ENCODE results near the gene SIRT2. TPM values are rescaled to one million over a fixed set of nuclear protein-coding genes. Genes with fewer than 3 reads are reported as not detected.

The SIRT2 gene
- total RNA-seq, 4 donors from 2014 or later = 90.4 to 100 (median 96.2) TPM

DNA sequence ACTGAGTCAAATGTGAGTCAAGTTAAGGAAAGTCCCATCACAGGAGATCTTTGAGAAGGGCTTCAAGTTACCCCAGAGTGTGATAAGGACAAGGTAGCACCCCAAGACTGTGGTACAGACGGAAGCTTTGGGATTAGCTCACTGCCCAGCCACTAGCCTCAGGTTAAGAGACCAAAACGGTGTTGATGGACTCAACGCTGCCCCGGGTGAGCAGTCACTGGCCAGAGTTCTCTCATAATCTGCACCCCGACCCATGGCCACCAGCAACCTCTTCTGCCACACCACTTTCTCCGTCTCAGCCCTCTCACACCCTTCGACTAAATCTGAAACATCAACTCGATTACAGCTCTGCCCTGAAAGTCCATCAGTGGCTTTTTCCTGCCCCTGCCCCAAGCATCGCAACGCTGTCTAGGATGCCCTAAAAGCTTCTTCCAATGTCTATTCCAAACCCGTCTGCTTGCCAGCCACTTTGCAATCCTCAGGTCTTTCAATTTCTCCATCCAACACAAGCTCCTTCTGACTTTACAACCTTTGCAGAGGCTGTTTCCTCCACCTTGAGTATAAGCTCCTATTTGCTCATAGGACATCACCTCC, 55.2 kb downstream of the SIRT2 start:
- no peaks in the 10 kb centered on the region for H3K9me3 ChIP-seq
- whole genome bisulfite sequencing = 92% methylated on average over 11 of the region's 11 CpGs
- peaks cover 68% of the 10 kb centered on the region for H3K4me1 ChIP-seq

DNA sequence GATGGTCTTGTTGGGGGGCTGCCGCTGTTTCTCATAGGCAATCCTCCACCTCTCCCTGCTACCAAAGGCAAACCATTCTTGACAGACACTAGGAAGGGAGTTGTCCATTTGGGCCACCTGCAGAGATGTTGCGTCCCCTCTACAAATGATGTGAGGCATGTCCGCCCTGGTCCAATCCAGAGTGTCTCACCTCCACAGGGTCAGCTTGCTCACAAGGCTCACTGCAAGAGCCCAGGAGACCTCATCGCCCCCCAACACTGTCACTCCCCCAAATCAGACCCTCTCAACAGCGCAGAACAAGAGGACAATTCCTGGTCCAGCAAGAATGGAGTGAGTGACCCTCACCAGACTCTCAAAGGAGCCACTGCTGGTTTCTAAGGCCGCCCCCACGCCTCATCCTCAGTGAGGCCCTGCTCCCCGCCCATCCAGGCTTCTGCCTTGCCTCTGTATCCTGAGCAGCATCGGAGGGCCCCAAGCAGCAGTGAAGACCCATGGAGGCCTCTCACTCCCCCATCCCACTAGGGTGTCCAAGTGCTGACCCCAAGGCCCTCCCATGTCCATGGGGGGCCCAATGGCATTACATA, 56.2 kb downstream of the SIRT2 start:
- Histone ChIP-seq H3K9me3 (no peaks in the 10 kb centered on the region), H3K27ac (no peak overlapping the region), H3K4me3 (no peak overlapping the region), H3K27me3 (no peaks in the 10 kb centered on the region), H3K4me1 (peaks cover 69% of the 10 kb centered on the region), H3K36me3 (peaks cover 96% of the 10 kb centered on the region)
- TF ChIP-seq EP300 (IDR thresholded peaks at IDR 0.05) (no peak), POLR2A (IDR thresholded peaks at IDR 0.05) (no peak)
- TF ChIP-seq, protein P1, sequence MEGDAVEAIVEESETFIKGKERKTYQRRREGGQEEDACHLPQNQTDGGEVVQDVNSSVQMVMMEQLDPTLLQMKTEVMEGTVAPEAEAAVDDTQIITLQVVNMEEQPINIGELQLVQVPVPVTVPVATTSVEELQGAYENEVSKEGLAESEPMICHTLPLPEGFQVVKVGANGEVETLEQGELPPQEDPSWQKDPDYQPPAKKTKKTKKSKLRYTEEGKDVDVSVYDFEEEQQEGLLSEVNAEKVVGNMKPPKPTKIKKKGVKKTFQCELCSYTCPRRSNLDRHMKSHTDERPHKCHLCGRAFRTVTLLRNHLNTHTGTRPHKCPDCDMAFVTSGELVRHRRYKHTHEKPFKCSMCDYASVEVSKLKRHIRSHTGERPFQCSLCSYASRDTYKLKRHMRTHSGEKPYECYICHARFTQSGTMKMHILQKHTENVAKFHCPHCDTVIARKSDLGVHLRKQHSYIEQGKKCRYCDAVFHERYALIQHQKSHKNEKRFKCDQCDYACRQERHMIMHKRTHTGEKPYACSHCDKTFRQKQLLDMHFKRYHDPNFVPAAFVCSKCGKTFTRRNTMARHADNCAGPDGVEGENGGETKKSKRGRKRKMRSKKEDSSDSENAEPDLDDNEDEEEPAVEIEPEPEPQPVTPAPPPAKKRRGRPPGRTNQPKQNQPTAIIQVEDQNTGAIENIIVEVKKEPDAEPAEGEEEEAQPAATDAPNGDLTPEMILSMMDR (IDR thresholded peaks at IDR 0.05) = no peak
- DNase-seq (ENCODE audit: low spot score in 2 of 2) = no peak
- 92% methylated on average over 7 of the region's 9 CpGs for WGBS

More for the DNA sequence above, 55.2 kb downstream of the SIRT2 start:
- Histone ChIP-seq H3K27ac (no peak overlapping the region), H3K36me3 (peaks cover 87% of the 10 kb centered on the region), H3K4me3 (no peak overlapping the region), H3K27me3 (no peaks in the 10 kb centered on the region)
- DNase-seq (ENCODE audit: low spot score in 2 of 2) = no peak
- TF ChIP-seq POLR2A (IDR thresholded peaks at IDR 0.05) (no peak), EP300 (IDR thresholded peaks at IDR 0.05) (no peak), POLR2AphosphoS5 (IDR thresholded peaks at IDR 0.05) (no peak)
- TF ChIP-seq, protein P1 (IDR thresholded peaks at IDR 0.05) = no peak

DNA sequence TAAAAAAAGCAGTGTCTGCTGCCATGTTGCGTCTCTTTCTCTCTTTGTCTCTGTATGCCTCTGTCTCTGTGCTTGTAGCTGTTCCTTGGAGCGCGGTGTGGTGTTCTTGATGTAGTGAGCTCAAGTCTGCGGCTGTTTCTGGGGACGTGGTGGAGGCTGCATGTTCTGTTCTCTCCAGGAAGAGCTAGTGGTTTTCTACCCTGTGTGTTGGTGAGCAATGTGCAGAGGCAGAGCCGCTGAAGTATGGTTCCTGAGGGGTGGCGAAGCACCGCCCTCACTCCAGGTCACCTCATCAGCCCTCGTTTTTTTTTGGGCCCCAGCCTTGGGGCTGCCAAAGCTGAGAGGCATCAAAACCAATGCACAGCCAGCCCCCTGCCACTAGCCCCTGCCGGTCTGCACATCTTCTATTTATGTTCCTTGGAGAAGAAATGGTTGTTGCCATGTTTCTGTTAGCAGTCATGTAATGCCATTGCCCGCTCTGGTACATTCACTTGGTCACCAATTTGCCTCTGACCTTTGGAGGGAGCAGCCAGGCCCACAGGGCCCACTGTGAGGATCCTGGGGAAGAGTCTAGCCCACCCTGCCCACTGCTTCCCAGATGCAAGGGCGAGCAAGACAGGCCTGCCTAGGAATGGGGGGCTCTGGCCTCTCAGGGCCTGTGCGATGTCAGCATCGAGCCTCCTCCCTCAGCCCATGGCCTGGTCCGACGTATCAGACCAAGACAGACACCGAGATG, 56.8 kb downstream of the SIRT2 start:
- H3K4me1 ChIP-seq = peaks cover 69% of the 10 kb centered on the region
- no peaks in the 10 kb centered on the region for H3K9me3 ChIP-seq
- H3K27ac ChIP-seq = no peak overlapping the region
- no peaks in the 10 kb centered on the region for H3K27me3 ChIP-seq
- TF ChIP-seq POLR2AphosphoS5 (IDR thresholded peaks at IDR 0.05) = no peak
- H3K36me3 ChIP-seq = peaks cover 100% of the 10 kb centered on the region
- no peak overlapping the region for H3K4me3 ChIP-seq
- WGBS = 97% methylated on average over 14 of the region's 17 CpGs
- DNase-seq (ENCODE audit: low spot score in 2 of 2) = no peak

DNA sequence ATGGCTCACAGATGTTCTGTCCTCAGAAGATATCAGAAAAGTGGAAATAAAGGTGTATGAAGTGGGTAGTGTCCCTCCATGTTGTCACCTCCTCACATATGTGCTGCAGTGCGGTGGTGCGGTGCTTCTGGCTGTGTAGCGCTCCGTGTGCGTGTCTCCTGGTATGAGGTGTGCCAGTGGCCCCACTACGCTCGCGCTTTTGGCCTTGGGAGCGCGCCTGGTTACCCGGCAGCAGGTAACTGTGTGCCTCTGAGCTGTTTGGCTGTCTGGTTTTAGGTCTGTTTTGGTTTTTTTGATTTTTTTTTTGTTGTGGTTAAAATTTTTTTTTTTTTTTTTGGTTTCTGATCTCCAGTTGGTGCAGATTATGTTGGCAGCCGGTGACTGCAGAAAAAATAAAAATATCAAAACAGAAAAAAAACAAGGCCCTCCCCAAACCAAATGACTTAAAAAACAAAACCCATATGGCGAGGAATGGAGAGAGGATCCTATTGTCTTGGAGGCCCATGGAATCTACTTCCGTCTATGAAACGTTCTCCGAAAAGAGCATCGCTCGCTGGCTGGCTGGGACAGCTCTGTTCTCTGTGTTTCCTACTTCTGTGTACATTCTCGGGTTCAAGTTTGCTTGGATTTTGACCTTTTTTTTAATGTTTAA, 57.5 kb downstream of the SIRT2 start:
- Histone ChIP-seq H3K27ac (no peak overlapping the region), H3K4me3 (no peak overlapping the region), H3K9me3 (no peaks in the 10 kb centered on the region), H3K4me1 (peaks cover 69% of the 10 kb centered on the region), H3K27me3 (no peaks in the 10 kb centered on the region), H3K36me3 (peaks cover 100% of the 10 kb centered on the region)
- DNase-seq (ENCODE audit: low spot score in 2 of 2) = no peak
- TF ChIP-seq, protein P1 (IDR thresholded peaks at IDR 0.05) = no peak
- TF ChIP-seq POLR2AphosphoS5 (IDR thresholded peaks at IDR 0.05) (no peak), POLR2A (IDR thresholded peaks at IDR 0.05) (no peak), EP300 (IDR thresholded peaks at IDR 0.05) (no peak)
- WGBS = 84% methylated on average over 19 of the region's 19 CpGs

DNA sequence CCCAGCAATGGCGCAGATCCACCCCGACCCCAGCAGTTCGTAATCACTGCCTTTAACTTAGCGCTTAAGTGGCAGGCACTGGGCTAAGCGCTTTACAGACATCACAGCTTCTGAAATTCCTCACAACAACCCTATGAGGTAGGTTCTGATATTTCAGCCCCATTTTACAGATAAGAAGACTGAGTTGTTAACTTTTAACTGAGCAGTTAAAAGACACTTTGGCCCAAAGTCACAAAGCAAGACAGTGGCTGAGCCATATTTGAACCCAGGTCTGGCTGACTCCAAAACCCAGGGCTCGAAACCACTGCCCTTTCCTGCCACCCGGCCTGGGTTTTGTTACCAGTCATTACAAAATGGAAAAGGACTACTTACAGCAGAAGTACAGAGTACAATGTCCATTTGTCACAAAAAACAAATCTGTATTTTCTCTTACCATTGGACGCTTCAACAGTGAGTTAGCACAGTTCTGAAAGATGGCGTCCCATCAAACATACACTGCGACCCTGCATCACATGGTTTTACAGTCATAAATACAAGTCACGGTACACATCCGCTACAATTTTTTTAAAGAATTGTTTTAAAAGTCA, 58.1 kb downstream of the SIRT2 start:
- H3K27me3 ChIP-seq = no peaks in the 10 kb centered on the region
- no peak for DNase-seq (ENCODE audit: low spot score in 2 of 2)
- no peaks in the 10 kb centered on the region for H3K9me3 ChIP-seq
- H3K27ac ChIP-seq = no peak overlapping the region
- 85% methylated on average over 12 of the region's 12 CpGs for WGBS
- peaks cover 98% of the 10 kb centered on the region for H3K36me3 ChIP-seq
- H3K4me1 ChIP-seq = peaks cover 68% of the 10 kb centered on the region
- H3K4me3 ChIP-seq = no peak overlapping the region
- TF ChIP-seq, protein P1 (IDR thresholded peaks at IDR 0.05) = no peak
